ENCODE data around the gene U2SURP. TPM values are rescaled to one million over a fixed set of nuclear protein-coding genes. Genes with fewer than 3 reads are reported as not detected.
"Not testable (repeated sequence)": the region's sequence is repeated elsewhere in the genome, so short reads cannot be mapped to it uniquely, and the experiment has no call there.

The U2SURP gene
- total RNA-seq, 1 donor from 2014 or later: 106 TPM

DNA sequence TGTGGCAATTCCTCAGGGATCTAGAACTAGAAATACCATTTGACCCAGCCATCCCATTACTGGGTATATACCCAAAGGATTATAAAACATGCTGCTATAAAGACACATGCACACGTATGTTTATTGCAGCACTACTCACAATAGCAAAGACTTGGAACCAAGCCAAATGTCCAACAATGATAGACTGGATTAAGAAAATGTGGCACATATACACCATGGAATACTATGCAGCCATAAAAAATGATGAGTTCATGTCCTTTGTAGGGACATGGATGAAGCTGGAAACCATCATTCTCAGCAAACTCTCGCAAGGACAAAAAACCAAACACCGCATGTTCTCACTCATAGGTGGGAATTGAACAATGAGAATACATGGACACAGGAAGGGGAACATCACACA is 12.5 kb upstream of the U2SURP start:
- not testable (repeated sequence) for H3K27ac ChIP-seq (ENCODE audit: low read depth, low read length); H3K4me3 Mint-ChIP-seq (ENCODE audit: unreplicated experiment); H3K9me3 Mint-ChIP-seq (ENCODE audit: unreplicated experiment); DNase-seq (ENCODE audit: low read depth); H3K27me3 Mint-ChIP-seq (ENCODE audit: low read depth, unreplicated experiment); FAIRE-seq; H2AFZ ChIP-seq (ENCODE audit: low read depth, low read length); H3K36me3 Mint-ChIP-seq (ENCODE audit: low read depth, unreplicated experiment); H3K9me3 ChIP-seq (ENCODE audit: insufficient read depth, low read depth, low read length); H3K4me1 ChIP-seq (ENCODE audit: insufficient read depth, low read length); H3K4me3 ChIP-seq (ENCODE audit: insufficient read depth, low read depth, low read length); H3K4me1 Mint-ChIP-seq (ENCODE audit: low read depth, unreplicated experiment); H3K9ac ChIP-seq (ENCODE audit: low read length); H3K4me2 ChIP-seq (ENCODE audit: low read length); H3K27me3 ChIP-seq (ENCODE audit: insufficient read depth, low read length); H3K79me2 ChIP-seq (ENCODE audit: insufficient read depth, low read length); H3K27ac Mint-ChIP-seq (ENCODE audit: unreplicated experiment); H4K20me1 ChIP-seq (ENCODE audit: insufficient read depth, low read length); H3K36me3 ChIP-seq (ENCODE audit: insufficient read depth, low read length)

DNA sequence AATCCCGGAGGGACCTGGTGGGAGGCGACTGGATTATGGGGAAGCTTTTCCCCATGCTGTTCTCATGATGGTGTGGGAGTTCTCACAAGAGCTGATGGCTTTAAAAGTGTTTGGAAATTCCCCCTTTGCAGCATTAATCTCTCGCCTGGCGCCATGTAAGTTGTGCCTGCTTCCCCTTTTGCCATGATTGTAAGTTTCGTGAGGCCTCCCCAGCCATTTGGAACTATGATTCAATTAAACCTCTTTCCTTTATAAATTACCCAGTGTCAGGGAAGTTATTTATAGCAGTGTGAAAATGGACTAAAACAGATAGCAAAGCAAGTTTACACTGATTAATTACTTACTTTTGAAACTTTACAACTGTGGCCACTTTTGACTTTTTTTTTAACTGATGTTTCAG is 10.6 kb upstream of the U2SURP start:
- Mint-ChIP-seq H3K27ac (ENCODE audit: unreplicated experiment) (no peak overlapping the region), H3K36me3 (ENCODE audit: low read depth, unreplicated experiment) (no peaks in the 10 kb centered on the region), H3K27me3 (ENCODE audit: low read depth, unreplicated experiment) (no peaks in the 10 kb centered on the region), H3K9me3 (ENCODE audit: unreplicated experiment) (no peaks in the 10 kb centered on the region), H3K4me1 (ENCODE audit: low read depth, unreplicated experiment) (peaks cover 4% of the 10 kb centered on the region), H3K4me3 (ENCODE audit: unreplicated experiment) (no peak overlapping the region)
- H3K4me1 ChIP-seq (ENCODE audit: insufficient read depth, low read length): no peaks in the 10 kb centered on the region
- no peak overlapping the region for H2AFZ ChIP-seq (ENCODE audit: low read depth, low read length)
- no peaks in the 10 kb centered on the region for H3K79me2 ChIP-seq (ENCODE audit: insufficient read depth, low read length)
- no peak overlapping the region for H3K9ac ChIP-seq (ENCODE audit: low read length)
- DNase-seq (ENCODE audit: low read depth): no peak
- no peak overlapping the region for H3K4me3 ChIP-seq (ENCODE audit: insufficient read depth, low read depth, low read length)
- FAIRE-seq: no peak
- no peaks in the 10 kb centered on the region for H4K20me1 ChIP-seq (ENCODE audit: insufficient read depth, low read length)
- H3K36me3 ChIP-seq (ENCODE audit: insufficient read depth, low read length): no peaks in the 10 kb centered on the region
- no peak for TF ChIP-seq EZH2 (IDR thresholded peaks at IDR 0.05; ENCODE audit: insufficient read depth, low read length)
- TF ChIP-seq, protein P1, sequence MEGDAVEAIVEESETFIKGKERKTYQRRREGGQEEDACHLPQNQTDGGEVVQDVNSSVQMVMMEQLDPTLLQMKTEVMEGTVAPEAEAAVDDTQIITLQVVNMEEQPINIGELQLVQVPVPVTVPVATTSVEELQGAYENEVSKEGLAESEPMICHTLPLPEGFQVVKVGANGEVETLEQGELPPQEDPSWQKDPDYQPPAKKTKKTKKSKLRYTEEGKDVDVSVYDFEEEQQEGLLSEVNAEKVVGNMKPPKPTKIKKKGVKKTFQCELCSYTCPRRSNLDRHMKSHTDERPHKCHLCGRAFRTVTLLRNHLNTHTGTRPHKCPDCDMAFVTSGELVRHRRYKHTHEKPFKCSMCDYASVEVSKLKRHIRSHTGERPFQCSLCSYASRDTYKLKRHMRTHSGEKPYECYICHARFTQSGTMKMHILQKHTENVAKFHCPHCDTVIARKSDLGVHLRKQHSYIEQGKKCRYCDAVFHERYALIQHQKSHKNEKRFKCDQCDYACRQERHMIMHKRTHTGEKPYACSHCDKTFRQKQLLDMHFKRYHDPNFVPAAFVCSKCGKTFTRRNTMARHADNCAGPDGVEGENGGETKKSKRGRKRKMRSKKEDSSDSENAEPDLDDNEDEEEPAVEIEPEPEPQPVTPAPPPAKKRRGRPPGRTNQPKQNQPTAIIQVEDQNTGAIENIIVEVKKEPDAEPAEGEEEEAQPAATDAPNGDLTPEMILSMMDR (IDR thresholded peaks at IDR 0.05; ENCODE audit: insufficient read depth, low read depth, low read length): no peak
- no peaks in the 10 kb centered on the region for H3K27me3 ChIP-seq (ENCODE audit: insufficient read depth, low read length)
- H3K9me3 ChIP-seq (ENCODE audit: insufficient read depth, low read depth, low read length): no peaks in the 10 kb centered on the region
- H3K27ac ChIP-seq (ENCODE audit: low read depth, low read length): no peak overlapping the region
- no peak overlapping the region for H3K4me2 ChIP-seq (ENCODE audit: low read length)

DNA sequence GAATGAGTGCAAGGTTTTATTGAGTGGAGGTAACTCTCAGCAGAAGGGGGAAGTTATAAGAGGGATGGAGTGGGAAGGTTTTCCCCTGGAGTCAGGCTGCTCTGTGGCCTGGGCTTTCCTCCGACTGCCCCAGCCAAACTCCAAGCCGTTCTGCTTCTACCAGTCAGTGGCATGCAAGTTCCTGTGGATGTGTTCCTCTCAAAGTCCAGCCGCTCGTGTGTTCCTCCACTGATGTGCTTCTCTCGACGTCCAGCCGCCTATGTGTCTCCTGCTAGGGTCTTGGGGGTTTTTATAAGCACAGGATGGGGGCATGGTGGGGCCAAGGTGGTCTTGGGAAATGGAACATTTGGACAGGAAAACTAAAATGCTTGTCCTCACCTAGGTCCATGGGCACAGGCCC is 9.0 kb upstream of the U2SURP start:
- no peaks in the 10 kb centered on the region for H3K79me2 ChIP-seq (ENCODE audit: insufficient read depth, low read length)
- H3K36me3 ChIP-seq (ENCODE audit: insufficient read depth, low read length): no peaks in the 10 kb centered on the region
- Mint-ChIP-seq H3K27ac (ENCODE audit: unreplicated experiment) (no peak overlapping the region), H3K36me3 (ENCODE audit: low read depth, unreplicated experiment) (no peaks in the 10 kb centered on the region), H3K9me3 (ENCODE audit: unreplicated experiment) (no peaks in the 10 kb centered on the region), H3K4me3 (ENCODE audit: unreplicated experiment) (no peak overlapping the region), H3K27me3 (ENCODE audit: low read depth, unreplicated experiment) (no peaks in the 10 kb centered on the region), H3K4me1 (ENCODE audit: low read depth, unreplicated experiment) (peaks cover 6% of the 10 kb centered on the region)
- no peaks in the 10 kb centered on the region for H3K27me3 ChIP-seq (ENCODE audit: insufficient read depth, low read length)
- H3K9me3 ChIP-seq (ENCODE audit: insufficient read depth, low read depth, low read length): no peaks in the 10 kb centered on the region
- DNase-seq (ENCODE audit: low read depth) (no peak), FAIRE-seq (no peak)
- no peak overlapping the region for H3K9ac ChIP-seq (ENCODE audit: low read length)
- no peak overlapping the region for H2AFZ ChIP-seq (ENCODE audit: low read depth, low read length)
- H3K4me1 ChIP-seq (ENCODE audit: insufficient read depth, low read length): no peaks in the 10 kb centered on the region
- H3K27ac ChIP-seq (ENCODE audit: low read depth, low read length): no peak overlapping the region
- TF ChIP-seq, protein P1 (IDR thresholded peaks at IDR 0.05; ENCODE audit: insufficient read depth, low read depth, low read length): no peak
- no peak for TF ChIP-seq EZH2 (IDR thresholded peaks at IDR 0.05; ENCODE audit: insufficient read depth, low read length)
- no peaks in the 10 kb centered on the region for H4K20me1 ChIP-seq (ENCODE audit: insufficient read depth, low read length)
- H3K4me2 ChIP-seq (ENCODE audit: low read length): no peak overlapping the region
- no peak overlapping the region for H3K4me3 ChIP-seq (ENCODE audit: insufficient read depth, low read depth, low read length)

Measured in astrocyte (in vitro differentiated cells and primary cell).